Activated naive CD4-positive, alpha-beta T cell treated with anti-CD3 and anti-CD28 coated beads for 36 hours (primary cell): Measurements from ENCODE around the gene CADM4. TPM values are rescaled to one million over a fixed set of nuclear protein-coding genes. Genes with fewer than 3 reads are reported as not detected.

Experiments
- CTCF ChIA-PET: fragments of 350-600 bp; sonication (Branson Sonifier 250); formaldehyde crosslinking; loops from one replicate; lab custom pipeline; 2021; ENCODE audit warnings: antibody characterized with exemption; lab: Charles Lee
- DNase-seq: peaks from one replicate; pipeline ENCODE4 v3.0.0-alpha.2; 2020
- H3K27ac Mint-ChIP-seq: one replicate; pipeline ENCODE4 v1.8.0; 2021; ENCODE audit warnings: mild to moderate bottlenecking, mixed read lengths
- H3K27me3 Mint-ChIP-seq: one replicate; pipeline ENCODE4 v1.8.0; 2021; ENCODE audit warnings: low read depth, mixed read lengths
- H3K36me3 Mint-ChIP-seq: one replicate; pipeline ENCODE4 v1.8.0; 2021; ENCODE audit warnings: low read depth, mixed read lengths
- H3K4me1 Mint-ChIP-seq: one replicate; pipeline ENCODE4 v1.8.0; 2021; ENCODE audit warnings: low read depth, mixed read lengths
- H3K4me3 Mint-ChIP-seq: one replicate; pipeline ENCODE4 v1.8.0; 2021; ENCODE audit warnings: mild to moderate bottlenecking, moderate library complexity, mixed read lengths
- H3K9me3 Mint-ChIP-seq: one replicate; pipeline ENCODE4 v1.8.0; 2021; ENCODE audit warnings: mixed read lengths
- intact Hi-C: fragments of 100-400 bp; cut with micrococcal nuclease; formaldehyde crosslinking; loops from one replicate; pipeline ENCODE4 v1.15.1; 2023
- total RNA-seq, 2 experiments: library from RNA; stranded (reverse); gene quantifications; one replicate each; pipeline ENCODE4 v1.2.3, GENCODE V29; 2021

Gene CADM4
- total RNA-seq, 2 experiments from 2014 or later = 0.64 to 0.67 TPM

DNA sequence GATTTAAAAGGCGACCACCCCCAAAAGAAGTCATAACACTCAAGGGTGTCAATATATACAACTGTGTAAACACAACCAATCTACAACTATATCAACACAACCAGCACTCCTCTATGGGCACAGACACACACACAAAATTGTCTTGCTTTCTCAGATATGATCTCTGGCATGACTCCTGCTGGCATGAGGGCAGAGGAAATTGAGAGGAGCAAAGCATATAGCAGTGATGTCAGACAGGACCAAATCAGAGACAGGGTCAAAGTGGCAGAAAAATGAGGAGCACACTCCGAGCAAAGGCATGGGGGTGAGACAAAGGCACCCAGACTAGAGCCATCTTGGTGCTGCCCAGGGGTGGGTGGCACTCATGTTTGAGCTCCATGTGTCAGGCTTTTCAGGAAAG lies 53.3 kb downstream of the CADM4 start:
- DNase-seq = no peak
- Mint-ChIP-seq H3K27ac (no peak overlapping the region), H3K4me1 (peaks cover 4% of the 10 kb centered on the region), H3K4me3 (no peak overlapping the region), H3K36me3 (peaks cover 15% of the 10 kb centered on the region), H3K9me3 (no peaks in the 10 kb centered on the region), H3K27me3 (no peaks in the 10 kb centered on the region)
- CTCF ChIA-PET = no interaction called here
- intact Hi-C loops = no loop called here

DNA sequence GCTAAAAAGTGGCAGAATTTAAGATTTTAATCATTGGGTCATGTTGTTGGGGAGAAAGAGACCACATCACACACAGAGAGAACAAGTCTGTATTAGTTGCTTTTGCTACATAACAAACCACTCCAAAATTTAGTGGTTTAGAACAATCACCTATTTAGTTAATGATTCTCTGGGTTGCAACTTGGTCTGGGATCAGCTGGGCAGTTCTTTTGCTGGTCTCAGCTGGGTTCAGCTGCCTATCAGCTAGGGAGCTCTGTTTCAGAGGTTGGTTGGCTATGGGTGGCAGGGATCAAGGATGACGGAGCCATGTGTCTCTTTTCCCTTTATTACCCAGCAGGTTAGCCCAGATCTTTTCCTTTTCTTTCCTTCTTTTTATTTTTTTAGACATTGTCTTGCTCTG lies 55.2 kb downstream of the CADM4 start:
- Mint-ChIP-seq H3K9me3 (no peaks in the 10 kb centered on the region), H3K4me1 (peaks cover 7% of the 10 kb centered on the region), H3K27me3 (no peaks in the 10 kb centered on the region), H3K4me3 (no peak overlapping the region), H3K36me3 (peaks cover 6% of the 10 kb centered on the region), H3K27ac (no peak overlapping the region)
- CTCF ChIA-PET = interaction anchor here (1.5 to 2.6 kb wide), 2 partner anchors 10 to 29 kb away, joined by 8 read pairs; no protein-coding TSS in a partner anchor
- intact Hi-C loops = no loop called here
- DNase-seq = no peak

DNA sequence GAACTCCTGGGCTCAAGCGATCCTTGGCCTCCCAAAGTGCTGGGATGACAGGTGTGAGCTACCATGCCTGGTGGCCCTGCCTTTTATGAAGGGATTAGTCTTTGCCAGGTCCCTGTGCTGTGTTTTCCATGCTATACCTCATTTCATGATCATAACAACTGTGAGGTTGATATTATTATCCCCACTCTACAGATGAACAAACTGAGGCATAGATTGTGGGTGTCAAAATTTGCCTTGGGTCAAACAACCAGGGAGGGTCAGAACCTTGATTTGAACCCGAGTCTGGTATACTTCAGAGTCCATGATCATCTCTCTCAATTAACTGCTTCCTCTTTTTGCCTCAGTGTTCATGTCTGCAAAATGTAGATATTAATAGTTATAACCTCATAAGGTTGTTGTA lies 57.2 kb downstream of the CADM4 start:
- Mint-ChIP-seq H3K36me3 (peaks cover 6% of the 10 kb centered on the region), H3K27ac (no peak overlapping the region), H3K4me3 (no peak overlapping the region), H3K27me3 (no peaks in the 10 kb centered on the region), H3K4me1 (peaks cover 11% of the 10 kb centered on the region), H3K9me3 (no peaks in the 10 kb centered on the region)
- CTCF ChIA-PET = interaction anchor here (0.9 kb wide), 1 partner anchor 21 kb away, joined by 3 read pairs; no protein-coding TSS in a partner anchor
- no peak for DNase-seq
- intact Hi-C loops = no loop called here

DNA sequence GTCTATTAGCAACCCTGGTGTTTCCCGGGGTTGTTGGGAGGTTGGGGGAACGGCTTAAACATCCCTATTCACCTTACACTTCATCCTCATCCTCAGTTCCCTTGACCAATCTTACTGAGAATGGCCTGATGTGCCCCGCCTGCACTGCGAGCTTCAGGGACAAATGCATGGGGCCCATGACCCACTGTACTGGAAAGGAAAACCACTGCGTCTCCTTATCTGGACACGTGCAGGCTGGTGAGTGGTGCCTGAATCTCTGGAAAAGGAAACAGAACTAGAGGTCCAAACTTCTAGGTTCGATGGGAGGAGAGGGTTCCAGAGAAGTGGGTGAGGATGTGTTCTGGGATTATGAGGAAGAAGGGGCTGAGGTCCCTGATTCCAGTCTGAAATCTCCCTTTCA lies 58.2 kb downstream of the CADM4 start:
- Mint-ChIP-seq H3K36me3 (peaks cover 6% of the 10 kb centered on the region), H3K4me3 (peak overlapping the region; percentile 9), H3K4me1 (peaks cover 12% of the 10 kb centered on the region), H3K27ac (no peak overlapping the region), H3K27me3 (no peaks in the 10 kb centered on the region), H3K9me3 (no peaks in the 10 kb centered on the region)
- CTCF ChIA-PET = no interaction called here
- intact Hi-C loops = loop anchor here (2.0 kb wide), 1 partner anchor 19 kb away; no protein-coding TSS in a partner anchor
- no peak for DNase-seq

DNA sequence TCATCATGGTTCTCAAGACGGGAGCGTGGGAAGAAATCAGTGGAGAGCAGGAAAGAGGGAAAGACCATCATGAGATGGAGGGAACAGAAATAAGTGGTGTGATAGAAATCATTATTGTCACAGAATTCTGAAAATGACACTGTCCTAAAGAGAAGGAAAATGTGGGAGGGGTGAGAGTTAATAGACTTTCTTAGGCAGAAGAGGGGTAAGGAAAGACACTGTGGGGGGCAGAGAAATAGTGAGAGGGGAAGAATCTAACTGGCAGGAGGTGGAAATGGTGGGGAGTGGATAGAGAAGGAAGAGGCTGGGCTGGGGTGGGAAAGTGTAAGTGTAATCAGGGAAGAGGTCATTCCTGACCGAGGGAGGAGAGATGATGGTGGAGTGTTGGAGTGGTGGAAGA lies 60.9 kb downstream of the CADM4 start:
- CTCF ChIA-PET = no interaction called here
- no peak overlapping the region for H3K27ac Mint-ChIP-seq
- H3K36me3 Mint-ChIP-seq = peaks cover 4% of the 10 kb centered on the region
- H3K4me1 Mint-ChIP-seq = peaks cover 23% of the 10 kb centered on the region
- no peak for DNase-seq
- no peaks in the 10 kb centered on the region for H3K27me3 Mint-ChIP-seq
- no peaks in the 10 kb centered on the region for H3K9me3 Mint-ChIP-seq
- intact Hi-C loops = no loop called here
- H3K4me3 Mint-ChIP-seq = no peak overlapping the region

DNA sequence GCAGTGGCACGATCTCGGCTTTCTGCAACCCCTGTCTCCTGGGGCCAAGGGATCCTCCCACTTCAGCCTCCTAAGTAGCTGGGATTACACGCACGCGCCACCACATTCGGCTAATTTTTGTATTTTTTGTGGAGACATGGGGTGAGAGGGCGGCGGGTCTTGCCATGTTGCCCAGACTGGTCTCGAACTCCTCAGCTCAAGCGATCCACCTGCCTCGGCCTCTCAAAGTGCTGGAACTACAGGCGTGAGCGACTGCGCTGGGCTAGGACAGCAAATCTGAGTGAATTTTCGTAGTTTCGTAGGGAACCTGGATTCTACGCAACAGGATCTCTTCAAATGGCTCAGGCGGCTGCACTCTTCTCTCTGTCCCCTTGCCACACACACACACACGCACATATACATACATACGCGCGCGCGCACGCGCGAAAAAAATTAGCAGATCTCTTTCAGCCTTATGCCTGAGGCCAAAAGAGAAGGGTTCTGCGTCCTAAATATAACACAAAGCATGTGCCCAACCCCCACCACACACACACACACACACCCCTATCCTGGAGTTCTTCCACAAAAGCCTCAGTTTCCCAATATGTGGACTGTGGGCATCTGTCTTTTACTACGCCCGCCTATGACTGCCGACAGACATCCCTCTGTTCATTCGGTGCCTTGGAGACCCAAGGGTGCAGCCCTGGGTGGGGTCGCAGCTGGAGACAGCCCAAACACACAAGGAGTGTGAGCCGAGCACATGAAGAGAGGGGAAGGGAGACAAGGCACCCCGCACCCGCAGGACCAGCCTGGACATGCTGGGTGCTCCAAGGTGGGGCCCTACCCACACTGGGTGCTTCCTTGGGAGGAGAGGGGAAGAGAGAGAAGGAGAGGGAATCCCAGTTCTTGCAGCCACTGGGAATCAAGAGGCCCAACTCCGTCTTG lies 63.4 kb downstream of the CADM4 start:
- Mint-ChIP-seq H3K9me3 (no peaks in the 10 kb centered on the region), H3K27me3 (no peaks in the 10 kb centered on the region), H3K4me1 (peaks cover 33% of the 10 kb centered on the region), H3K4me3 (peak overlapping the region; percentile 62), H3K36me3 (peaks cover 10% of the 10 kb centered on the region), H3K27ac (no peak overlapping the region)
- no peak for DNase-seq
- intact Hi-C loops = loop anchor here (1.0 to 2.0 kb wide), 6 partner anchors 14 to 209 kb away; partner anchors contain the start of genes IRGQ, ZNF428, ZNF575 and ZNF576
- CTCF ChIA-PET = interaction anchor here (0.5 to 3.1 kb wide), 2 partner anchors 18 to 48 kb away, joined by 5 to 29 read pairs; no protein-coding TSS in a partner anchor

DNA sequence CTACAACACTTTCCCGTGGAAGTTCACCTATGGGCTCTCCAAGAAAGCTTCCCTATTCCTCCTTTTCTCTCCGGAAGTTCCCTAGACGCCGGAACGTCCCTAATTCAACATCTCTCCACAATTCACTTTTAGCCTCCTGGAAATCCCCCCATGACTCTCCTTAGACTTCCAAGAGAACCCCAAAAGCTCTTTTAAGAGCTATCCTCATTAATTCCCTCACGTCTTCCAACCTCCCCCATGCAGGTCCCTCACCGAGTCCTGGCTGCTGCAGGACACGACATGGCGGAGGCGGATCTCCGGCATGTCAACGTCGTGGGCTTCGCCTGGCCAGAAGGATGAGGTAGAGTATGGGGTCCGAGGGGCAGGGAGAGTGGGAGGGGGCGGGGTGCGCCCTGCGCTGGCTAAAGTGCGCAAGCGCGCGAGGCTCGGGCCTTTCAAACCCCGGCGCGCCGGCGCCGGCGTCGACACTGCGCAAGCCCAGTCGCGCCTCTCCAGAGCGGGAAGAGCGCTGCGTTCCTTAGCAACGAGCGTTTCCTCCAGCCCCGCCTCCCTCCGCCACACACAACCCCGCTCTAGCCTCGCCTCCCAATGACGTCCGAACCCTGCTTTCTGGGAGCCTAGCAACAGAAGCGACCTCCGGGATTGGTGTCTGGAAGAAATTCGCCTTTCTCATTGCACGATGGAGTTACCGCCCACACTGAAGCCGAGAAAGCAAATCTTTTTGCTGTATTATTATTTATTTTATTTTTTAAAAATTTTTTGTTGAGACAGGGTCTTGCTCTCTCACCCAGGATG lies 64.3 kb downstream of the CADM4 start, which contains the start of the genes PINLYP and XRCC1:
Gene PINLYP, plus strand, starts transcription at position 646 of the 795 bp plus-strand sequence. CDS start 1,391 bp downstream, outside the sequence.
Gene XRCC1, minus strand, starts transcription at position 372 of the 795 bp plus-strand sequence. Its CDS starts 69 bp downstream, at position 303.
- Mint-ChIP-seq H3K4me1 (peaks cover 37% of the 10 kb centered on the region), H3K9me3 (no peaks in the 10 kb centered on the region), H3K27ac (peak within 1 kb of the TSS; percentile 94), H3K36me3 (peaks cover 14% of the 10 kb centered on the region), H3K4me3 (peak within 1 kb of the TSS; percentile 95), H3K27me3 (no peaks in the 10 kb centered on the region)
- DNase-seq = peak; percentile 99
- CTCF ChIA-PET = interaction anchor here (0.6 to 3.1 kb wide), 6 partner anchors 10 to 113 kb away, joined by 3 to 29 read pairs (median 6); no protein-coding TSS in a partner anchor
- intact Hi-C loops = loop anchor here (1.0 to 2.0 kb wide), 6 partner anchors 13 to 209 kb away; partner anchors contain the start of genes IRGQ, ZNF428, ZNF575 and ZNF576

DNA sequence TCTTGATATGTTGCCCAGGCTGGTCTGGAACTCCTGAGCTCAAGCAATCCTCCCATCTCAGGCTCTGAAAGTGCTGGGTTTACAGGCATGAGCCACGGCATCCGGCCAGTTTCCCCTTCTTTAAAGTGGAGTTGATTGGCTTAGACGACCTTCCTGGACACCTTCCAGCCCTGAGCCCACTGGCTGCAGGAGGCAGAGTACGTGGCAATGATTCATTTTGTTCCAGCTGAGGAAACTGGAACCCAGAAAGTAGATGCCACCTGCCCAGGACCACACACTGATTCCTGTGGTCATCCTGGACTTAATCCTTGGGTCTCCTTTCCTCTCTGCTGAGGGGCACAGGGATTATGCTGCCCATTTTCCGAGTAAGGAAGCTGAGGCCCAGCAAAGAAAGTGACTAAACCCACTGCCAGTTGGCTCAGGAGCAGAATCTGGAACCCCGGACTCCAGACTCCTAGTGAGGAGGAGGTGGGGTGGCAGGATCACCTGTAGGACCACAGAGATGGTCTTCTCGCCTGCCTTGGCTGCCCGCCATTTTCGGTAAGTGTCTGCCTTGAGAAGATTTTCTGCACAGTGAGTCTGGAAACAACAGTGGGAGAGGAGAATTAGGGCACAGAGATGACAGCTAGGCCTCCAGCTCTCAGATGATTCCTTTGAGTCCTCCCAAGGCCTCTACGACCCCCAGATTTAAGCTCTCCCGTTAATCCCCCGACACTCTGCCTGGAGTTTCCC lies 65.1 kb downstream of the CADM4 start:
- intact Hi-C loops = loop anchor here (1.0 to 2.0 kb wide), 6 partner anchors 12 to 210 kb away; partner anchors contain the start of genes IRGQ, ZNF428, ZNF575 and ZNF576
- Mint-ChIP-seq H3K4me3 (peak overlapping the region; percentile 95), H3K27ac (peak overlapping the region; percentile 94), H3K4me1 (peaks cover 35% of the 10 kb centered on the region), H3K36me3 (peaks cover 14% of the 10 kb centered on the region), H3K27me3 (no peaks in the 10 kb centered on the region), H3K9me3 (no peaks in the 10 kb centered on the region)
- CTCF ChIA-PET = interaction anchor here (0.6 to 3.1 kb wide), 8 partner anchors 9 to 1169 kb away, joined by 3 to 29 read pairs (median 4); no protein-coding TSS in a partner anchor
- no peak for DNase-seq

Other genes starting within 250 kb of the CADM4 start
- not detected for gene TEX101, start 225.0 kb downstream of the CADM4 start, total RNA-seq
- gene LYPD3, start 174.2 kb downstream of the CADM4 start, total RNA-seq = 1 to 10 TPM; 1.5 to 1.6 TPM
- gene PHLDB3, start 135.1 kb downstream of the CADM4 start, total RNA-seq = 10 to 100 TPM; 12.9 to 14.9 TPM
- gene ETHE1, start 112.6 kb downstream of the CADM4 start, total RNA-seq = 10 to 100 TPM; 62.1 to 64.4 TPM
- 1 to 10 TPM; 3.1 to 5.2 TPM for gene ZNF575, start 106.7 kb downstream of the CADM4 start, total RNA-seq
- gene XRCC1, start 64.3 kb downstream of the CADM4 start, total RNA-seq = 10 to 100 TPM; 33.7 to 34.5 TPM
- gene PINLYP, start 64.0 kb downstream of the CADM4 start, total RNA-seq = 1 to 10 TPM; 3.2 to 3.8 TPM
- gene IRGQ, start 43.7 kb downstream of the CADM4 start, total RNA-seq = 10 to 100 TPM; 17.2 to 18.7 TPM
- 10 to 100 TPM; 11.6 to 11.7 TPM for gene ZNF576, start 43.3 kb downstream of the CADM4 start, total RNA-seq
- gene SRRM5, start 27.8 kb downstream of the CADM4 start, total RNA-seq = under 1 TPM; 0.21 to 0.27 TPM
- 10 to 100 TPM; 11.4 to 11.8 TPM for gene ZNF428, start 20.2 kb downstream of the CADM4 start, total RNA-seq
- gene PLAUR, start 30.3 kb upstream of the CADM4 start, total RNA-seq = 1 to 10 TPM; 7.1 to 7.4 TPM
- gene IRGC, start 76.2 kb upstream of the CADM4 start, total RNA-seq = not detected
- 100 to 1,000 TPM; 103 to 111 TPM for gene SMG9, start 115.1 kb upstream of the CADM4 start, total RNA-seq
- gene KCNN4, start 141.1 kb upstream of the CADM4 start, total RNA-seq = 10 to 100 TPM; 68.4 to 73.7 TPM
- gene LYPD5, start 162.6 kb upstream of the CADM4 start, total RNA-seq = 1 to 10 TPM; 1.3 to 2.0 TPM
- 1 to 10 TPM; 6.8 to 7.7 TPM for gene ZNF283, start 187.5 kb upstream of the CADM4 start, total RNA-seq
- 1 to 10 TPM; 1.2 to 1.3 TPM for gene ZNF404, start 244.1 kb upstream of the CADM4 start, total RNA-seq